Ascending aorta (tissue), 2 donors: Measurements from ENCODE around the gene PRKAR2B. TPM values are rescaled to one million over a fixed set of nuclear protein-coding genes. Genes with fewer than 3 reads are reported as not detected.
"Not testable (repeated sequence)": the region's sequence is repeated elsewhere in the genome, so short reads cannot be mapped to it uniquely, and the experiment has no call there.

ENCODE experiments used
- DNase-seq, 2 donors: peaks; one replicate each; pipeline ENCODE4 v3.0.0-alpha.2; 2019; ENCODE audit warnings: low spot score in 2 of 2
- H3K27ac ChIP-seq, 2 donors: fragments of 200-600 bp; sonication (generic); one replicate each; pipeline ENCODE4 v1.5.1; 2016 to 2017; ENCODE audit warnings: mild to moderate bottlenecking in 1 of 2
- H3K27me3 ChIP-seq: fragments of 200-600 bp; sonication (generic); one replicate; pipeline ENCODE4 v1.5.1; 2017
- H3K36me3 ChIP-seq, 2 donors: fragments of 200-600 bp; sonication (generic); one replicate each; pipeline ENCODE4 v1.5.1; 2016
- H3K4me1 ChIP-seq, 2 donors: fragments of 200-600 bp; sonication (generic); one replicate each; pipeline ENCODE4 v1.5.1; 2016 to 2017; ENCODE audit warnings: mild to moderate bottlenecking in 1 of 2
- H3K4me3 ChIP-seq, 2 donors: fragments of 200-600 bp; sonication (generic); one replicate each; pipeline ENCODE4 v1.5.1; 2016 to 2017; ENCODE audit warnings: mild to moderate bottlenecking in 1 of 2
- H3K9me3 ChIP-seq, 2 donors: fragments of 200-600 bp; sonication (generic); one replicate each; pipeline ENCODE4 v1.5.1; 2016
- CTCF ChIP-seq, 3 experiments: fragments of 200-600 bp in 2 of 3; fragments of 450-650 bp in 1 of 3; sonication (generic) in 2 of 3; IDR thresholded peaks; one replicate each; pipeline ENCODE4 v1.5.1; 2016 to 2019; ENCODE audit warnings: antibody characterized with exemption in 3 of 3, mild to moderate bottlenecking in 1 of 3, moderate library complexity in 1 of 3
- intact Hi-C: fragments of 100-400 bp; cut with DNase I; formaldehyde crosslinking; loops from one replicate; pipeline ENCODE4 v1.15.1; 2023
- total RNA-seq: library from RNA; depleted of rRNA; stranded (reverse); fragments of >200 nt; gene quantifications from one replicate; pipeline ENCODE4 v1.1.0, GENCODE V29; 2016

PRKAR2B gene
- total RNA-seq, 1 donor from 2014 or later = 10.5 TPM

DNA sequence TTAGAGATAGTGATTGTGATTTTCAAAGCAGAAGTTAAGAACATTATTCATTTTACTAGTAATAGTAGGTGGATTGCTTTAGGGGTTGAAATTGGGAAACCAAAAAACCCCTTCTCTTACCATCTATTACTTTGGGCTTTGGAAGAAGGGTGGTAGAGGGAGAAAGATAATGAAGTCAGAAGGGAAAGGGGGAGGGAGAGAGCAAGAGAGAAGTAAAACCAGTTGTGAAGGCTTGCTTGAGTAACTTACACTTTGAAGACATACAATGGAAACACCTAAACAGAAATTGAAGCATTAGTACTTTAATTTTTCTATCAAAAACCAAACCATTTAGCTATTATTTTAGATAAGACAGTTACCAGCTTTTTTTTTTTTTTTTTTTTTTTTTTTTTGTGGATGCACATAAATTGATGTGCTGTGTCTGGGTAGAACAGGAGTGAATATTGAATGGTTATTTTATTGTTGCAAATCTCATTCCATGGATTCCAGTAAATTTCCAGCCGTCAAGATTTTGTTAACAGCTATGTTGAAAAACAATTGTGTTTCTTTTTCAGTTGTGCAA lies 5.5 kb downstream of the PRKAR2B start:
- no peak overlapping the region for H3K27ac ChIP-seq
- intact Hi-C loops = no loop called here
- no peaks in the 10 kb centered on the region for H3K27me3 ChIP-seq
- DNase-seq = no peak
- no peaks in the 10 kb centered on the region for H3K9me3 ChIP-seq
- H3K36me3 ChIP-seq = no peaks in the 10 kb centered on the region
- H3K4me1 ChIP-seq = peaks cover 6 to 7% of the 10 kb centered on the region in 2 donors
- no peak for TF ChIP-seq CTCF (IDR thresholded peaks at IDR 0.05)
- H3K4me3 ChIP-seq = no peak overlapping the region

- Histone ChIP-seq H3K36me3 (no peaks in the 10 kb centered on the region), H3K9me3 (no peaks in the 10 kb centered on the region), H3K27ac (no peak overlapping the region), H3K4me3 (no peak overlapping the region), H3K27me3 (no peaks in the 10 kb centered on the region), H3K4me1 (no peaks in the 10 kb centered on the region)
- intact Hi-C loops = no loop called here
- TF ChIP-seq CTCF (IDR thresholded peaks at IDR 0.05) = no peak
- no peak for DNase-seq
These were observed 6.9 kb downstream of the PRKAR2B start for GRCh38 chr7:107051376-107051775.

DNA sequence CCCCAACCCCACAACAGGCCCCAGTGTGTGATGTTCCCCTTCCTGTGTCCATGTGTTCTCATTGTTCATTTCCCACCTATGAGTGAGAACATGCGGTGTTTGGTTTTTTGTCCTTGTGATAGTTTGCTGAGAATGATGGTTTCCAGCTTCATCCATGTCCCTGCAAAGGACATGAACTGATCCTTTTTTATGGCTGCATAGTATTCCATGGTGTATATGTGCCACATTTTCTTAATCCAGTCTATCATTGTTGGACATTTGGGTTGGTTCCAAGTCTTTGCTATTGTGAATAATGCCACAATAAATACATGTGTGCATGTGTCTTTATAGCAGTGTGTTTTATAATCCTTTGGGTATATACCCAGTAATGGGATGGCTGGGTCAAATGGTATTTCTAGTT lies 10.5 kb downstream of the PRKAR2B start:
- DNase-seq = not testable (repeated sequence)

GRCh38 chr7:107056058-107056457 lies 11.6 kb downstream of the PRKAR2B start:
- H3K4me1 ChIP-seq, H3K4me3 ChIP-seq, H3K36me3 ChIP-seq, H3K27ac ChIP-seq, intact Hi-C loops, H3K27me3 ChIP-seq, H3K9me3 ChIP-seq, DNase-seq: not testable (repeated sequence)

More for the DNA sequence above, 10.5 kb downstream of the PRKAR2B start:
- H3K27me3 ChIP-seq, H3K9me3 ChIP-seq, H3K27ac ChIP-seq, intact Hi-C loops, H3K4me1 ChIP-seq, H3K4me3 ChIP-seq, H3K36me3 ChIP-seq: not testable (repeated sequence)

- Histone ChIP-seq H3K36me3 (no peaks in the 10 kb centered on the region), H3K9me3 (no peaks in the 10 kb centered on the region), H3K4me1 (no peaks in the 10 kb centered on the region), H3K27ac (no peak overlapping the region), H3K27me3 (no peaks in the 10 kb centered on the region), H3K4me3 (no peak overlapping the region)
- intact Hi-C loops = no loop called here
- no peak for TF ChIP-seq CTCF (IDR thresholded peaks at IDR 0.05)
- DNase-seq = no peak
These were observed 12.4 kb downstream of the PRKAR2B start for GRCh38 chr7:107056728-107057473.

- no peaks in the 10 kb centered on the region for H3K27me3 ChIP-seq
- no peak for DNase-seq
- no peaks in the 10 kb centered on the region for H3K36me3 ChIP-seq
- H3K4me1 ChIP-seq = no peaks in the 10 kb centered on the region
- H3K4me3 ChIP-seq = no peak overlapping the region
- no peak overlapping the region for H3K27ac ChIP-seq
- no peaks in the 10 kb centered on the region for H3K9me3 ChIP-seq
- no peak for TF ChIP-seq CTCF (IDR thresholded peaks at IDR 0.05)
- intact Hi-C loops = no loop called here
These were observed 12.9 kb downstream of the PRKAR2B start for GRCh38 chr7:107057474-107057833.
